Erythroblast (primary cell): Measurements from ENCODE around the gene DPAGT1.

ENCODE experiments used
- GATA1 ChIP-seq: IDR thresholded peaks from 2 replicates; pipeline ENCODE4 v1.6.1; 2011; ENCODE audit warnings: low read depth, mild to moderate bottlenecking, control low read depth, low read length, moderate library complexity
- POLR2A ChIP-seq: IDR thresholded peaks from 2 replicates; pipeline ENCODE4 v1.6.1; 2011; ENCODE audit warnings: mild to moderate bottlenecking, low read length

GRCh38 chr11:119087123-119087522 lies 14.5 kb downstream of the DPAGT1 start:
- no peak for TF ChIP-seq POLR2A
- no peak for TF ChIP-seq GATA1
